Measurements from ENCODE around the gene NPRL2. TPM values are rescaled to one million over a fixed set of nuclear protein-coding genes. Genes with fewer than 3 reads are reported as not detected.

The NPRL2 gene
- total and polyA plus RNA-seq, 9 of the 15 experiments (the other 6 are each of a cell fraction or from before 2014, with no cell fraction given) = 17.4 to 40.4 (median 24.4) TPM

- Histone ChIP-seq H3K9me1 (ENCODE audit: control insufficient read depth, insufficient read depth, low read length) (no peaks in the 10 kb centered on the region), H2AFZ (ENCODE audit: low read depth, low read length) (peak within 1 kb of the TSS; percentile 87), H3K9ac (ENCODE audit: insufficient read depth in 1 of 2, low read depth in 2 of 2, low read length in 2 of 2) (peak within 1 kb of the TSS; percentile 78 to 98), H3K9me3 (replicated peaks; ENCODE audit: control insufficient read depth, insufficient read depth, low read depth, low read length) (no peaks in the 10 kb centered on the region), H3K4me1 (replicated peaks in 1 of 2; ENCODE audit: control insufficient read depth in 2 of 2, insufficient read depth in 2 of 2, low read length in 2 of 2) (peaks cover 12 to 25% of the 10 kb centered on the region in 2 experiments; a peak in 4 of 5 replicates), H3K27ac (ENCODE audit: extremely low read depth, low read depth, low read length) (peak within 1 kb of the TSS; percentile 54), H3K79me2 (ENCODE audit: control insufficient read depth, insufficient read depth, low read length) (peaks cover 24% of the 10 kb centered on the region), H3K4me2 (ENCODE audit: insufficient read depth, low read length) (peak within 1 kb of the TSS; percentile 86), H3K4me3 (peak within 1 kb of the TSS; percentile 84), H3K36me3 (ENCODE audit: control insufficient read depth, insufficient read depth, low read length) (peaks cover 63% of the 10 kb centered on the region; the same call in 2 of the 3 replicates), H3K27me3 (ENCODE audit: control insufficient read depth in 2 of 2, insufficient read depth in 2 of 2, low read length in 2 of 2) (no peaks in the 10 kb centered on the region), H4K20me1 (replicated peaks; ENCODE audit: control insufficient read depth, insufficient read depth, low read length) (peaks cover 6% of the 10 kb centered on the region; the same call in 1 of the 2 replicates)
- intact Hi-C loops (cut with micrococcal nuclease) (loop anchor here (2.0 kb wide), 1 partner anchor 29 kb away; the partner anchor contains the start of genes HYAL3 and NAA80), in situ Hi-C loops (cut with MboI) (no loop called here)
- no TSS peak for BruUV-seq (replicated peaks)
- peak; percentile 97 for FAIRE-seq
- peak; percentile 91 for ATAC-seq
- whole genome bisulfite sequencing (ENCODE audit: insufficient coverage, low coverage, missing lambda C conversion rate) = 2% methylated on average over 41 of the region's 55 CpGs
- CTCF ChIA-PET (ENCODE audit: low intra/inter-chr PET ratio) = no interaction called here
- POLR2A ChIA-PET = interaction anchor here (0.6 to 2.1 kb wide), 15 partner anchors 9 to 56 kb away, joined by 3 to 31 read pairs (median 4); partner anchors contain the start of genes HYAL1, HYAL3, NAA80 and RASSF1
- DNase-seq (ENCODE audit: extremely low read depth in 1 of 4, low spot score in 3 of 4) = peak; percentile 88 to 97 (median 92)
- peak; percentile 56; the same call in 1 of the 2 replicates for TF ChIP-seq ARID4B (CRISPR knock-in tag; IDR thresholded peaks at IDR 0.05)
- 0 out of 2 replicates have a peak, but pooled peaks have one; percentile 41 for TF ChIP-seq ATF7 (IDR thresholded peaks at IDR 0.05)
- TF ChIP-seq SPI1 (IDR thresholded peaks at IDR 0.05; ENCODE audit: borderline replicate concordance, low read depth, low read length) = peak; percentile 87
- TF ChIP-seq SP2 (IDR thresholded peaks at IDR 0.05; ENCODE audit: extremely low read depth, low read depth, low read length, poor library complexity, severe bottlenecking) = peak; percentile 52
- 0 out of 2 replicates have a peak, but pooled peaks have one; percentile 37 for TF ChIP-seq LCOR (CRISPR knock-in tag; IDR thresholded peaks at IDR 0.05)
- peak in 1 of 3 experiments; percentile 41 for TF ChIP-seq YY1 (IDR thresholded peaks at IDR 0.05; ENCODE audit: borderline replicate concordance in 1 of 3, control insufficient read depth in 1 of 3, extremely low read depth in 1 of 3, insufficient read depth in 3 of 3, insufficient read length in 1 of 3, insufficient replicate concordance in 2 of 3, low read depth in 1 of 3, low read length in 2 of 3)
- TF ChIP-seq THAP7 (CRISPR knock-in tag; IDR thresholded peaks at IDR 0.05) = peak; percentile 64; the same call in 1 of the 2 replicates
- TF ChIP-seq ZBTB26 (CRISPR knock-in tag; IDR thresholded peaks at IDR 0.05) = no peak
- TF ChIP-seq NKRF (IDR thresholded peaks at IDR 0.05; ENCODE audit: borderline replicate concordance) = peak; percentile 70
- no peak for TF ChIP-seq ZNF165 (CRISPR knock-in tag; IDR thresholded peaks at IDR 0.05; ENCODE audit: borderline replicate concordance)
- no peak for TF ChIP-seq ZNF77 (CRISPR knock-in tag; IDR thresholded peaks at IDR 0.05)
These were observed 22.5 kb downstream of the NPRL2 start, which contains the start of gene TUSC2 for GRCh38 chr3:50327943-50328691. Gene TUSC2 (minus strand): TSS chr3:50328223. CDS start chr3:50328099, 124 bp downstream.

Data from K562 (cell line).